ENCODE data around the gene HIF3A. TPM values are rescaled to one million over a fixed set of nuclear protein-coding genes. Genes with fewer than 3 reads are reported as not detected.

HIF3A gene
- total and polyA plus RNA-seq, 11 donors = 32.8 to 117 (median 63.4) TPM

- TF ChIP-seq CTCF (IDR thresholded peaks at IDR 0.05) (no peak), POLR2A (IDR thresholded peaks at IDR 0.05) (no peak)
- Histone ChIP-seq H3K27me3 (no peaks in the 10 kb centered on the region), H3K36me3 (peaks cover 0 to 61% (median 52%) of the 10 kb centered on the region in 9 donors), H3K27ac (no peak overlapping the region), H3K4me1 (peaks cover 0 to 5% (median 0%) of the 10 kb centered on the region in 12 donors), H3K4me3 (no peak overlapping the region), H3K9me3 (no peaks in the 10 kb centered on the region)
- ATAC-seq (no peak), DNase-seq (peak in 1 of 5 donors; percentile 61)
- 84 to 94% (median 90%) methylated on average over 16 to 33 of the region's 33 CpGs for WGBS, 4 donors
- intact Hi-C loops (cut with DNase I) = loop anchor here in 3 of 10 donors (5.0 to 10.0 kb wide), 3 partner anchors 104 to 123 kb away; no protein-coding TSS in a partner anchor
Observed at GRCh38 chr19:46391296-46392251, 94.7 kb downstream of the HIF3A start.

GRCh38 chr19:46392252-46392801 lies 95.5 kb downstream of the HIF3A start:
- ATAC-seq (no peak), DNase-seq (peak in 1 of 5 donors; percentile 42)
- TF ChIP-seq POLR2A (IDR thresholded peaks at IDR 0.05) = no peak
- no peak for TF ChIP-seq CTCF (IDR thresholded peaks at IDR 0.05)
- no peak overlapping the region for H3K27ac ChIP-seq
- 57 to 65% (median 65%) methylated on average over 20 to 21 of the region's 21 CpGs for WGBS, 4 donors
- H3K36me3 ChIP-seq = peaks cover 0 to 53% (median 45%) of the 10 kb centered on the region in 9 donors
- H3K9me3 ChIP-seq = no peaks in the 10 kb centered on the region
- H3K4me3 ChIP-seq = no peak overlapping the region
- no peaks in the 10 kb centered on the region for H3K27me3 ChIP-seq
- intact Hi-C loops (cut with DNase I) = loop anchor here in 3 of 10 donors (5.0 to 10.0 kb wide), 3 partner anchors 105 to 122 kb away; no protein-coding TSS in a partner anchor
- peaks cover 0 to 5% (median 0%) of the 10 kb centered on the region in 12 donors for H3K4me1 ChIP-seq

- H3K27me3 ChIP-seq = no peaks in the 10 kb centered on the region
- H3K9me3 ChIP-seq = no peaks in the 10 kb centered on the region
- TF ChIP-seq CTCF (IDR thresholded peaks at IDR 0.05) = no peak
- 56 to 60% (median 58%) methylated on average over 4 of the region's 4 CpGs for WGBS, 4 donors
- no peak overlapping the region for H3K4me3 ChIP-seq
- peaks cover 0 to 5% (median 0%) of the 10 kb centered on the region in 12 donors for H3K4me1 ChIP-seq
- H3K36me3 ChIP-seq = peaks cover 0 to 48% (median 40%) of the 10 kb centered on the region in 9 donors
- H3K27ac ChIP-seq = no peak overlapping the region
- intact Hi-C loops (cut with DNase I) = loop anchor here in 3 of 10 donors (5.0 to 10.0 kb wide), 3 partner anchors 106 to 122 kb away; no protein-coding TSS in a partner anchor
- DNase-seq (no peak), ATAC-seq (no peak)
Observed at GRCh38 chr19:46392837-46393236, 96.0 kb downstream of the HIF3A start.

Other genes starting within 250 kb of the HIF3A start
- not detected for gene IGFL3, start 172.4 kb upstream of the HIF3A start, total RNA-seq
- gene IGFL3, start 172.4 kb upstream of the HIF3A start, polyA plus RNA-seq = not detected
- gene IGFL2, start 148.8 kb upstream of the HIF3A start, total RNA-seq = 1 to 10 TPM in 1 of 9 donors, not detected in 8; 1.4 TPM
- gene IGFL2, start 148.8 kb upstream of the HIF3A start, polyA plus RNA-seq = not detected
- not detected for gene IGFL1, start 67.3 kb upstream of the HIF3A start, total RNA-seq
- gene IGFL1, start 67.3 kb upstream of the HIF3A start, polyA plus RNA-seq = not detected
- gene PPP5C, start 50.0 kb downstream of the HIF3A start, total RNA-seq = 100 to 1,000 TPM in 1 of 9 donors, 10 to 100 TPM in 8; 69.9 to 115 (median 77.1) TPM
- gene PPP5C, start 50.0 kb downstream of the HIF3A start, polyA plus RNA-seq = 100 to 1,000 TPM in 1 of 2 donors, 10 to 100 TPM in 1; 64.9 to 107 TPM
- 10 to 100 TPM; 13.6 to 30.6 (median 24.7) TPM for gene CCDC8, start 116.5 kb downstream of the HIF3A start, total RNA-seq
- gene CCDC8, start 116.5 kb downstream of the HIF3A start, polyA plus RNA-seq = 10 to 100 TPM; 17.8 to 19.0 TPM
- gene PNMA8C, start 131.9 kb downstream of the HIF3A start, total RNA-seq = under 1 TPM in 7 of 9 donors, not detected in 2; 0.07 to 0.19 (median 0.12) TPM
- gene PNMA8C, start 131.9 kb downstream of the HIF3A start, polyA plus RNA-seq = under 1 TPM in 1 of 2 donors, not detected in 1; 0.08 TPM
- 10 to 100 TPM in 3 of 9 donors, 1 to 10 TPM in 6; 2.1 to 12.1 (median 9.3) TPM for gene PNMA8A, start 174.5 kb downstream of the HIF3A start, total RNA-seq
- 1 to 10 TPM; 3.2 to 6.0 TPM for gene PNMA8A, start 174.5 kb downstream of the HIF3A start, polyA plus RNA-seq
- gene PNMA8B, start 198.8 kb downstream of the HIF3A start, total RNA-seq = 1 to 10 TPM in 2 of 9 donors, under 1 TPM in 7; 0.38 to 1.1 (median 0.69) TPM
- gene PNMA8B, start 198.8 kb downstream of the HIF3A start, polyA plus RNA-seq = under 1 TPM; 0.27 to 0.69 TPM

Data from heart left ventricle (tissue), 16 donors.